Skeletal muscle satellite cell (primary cell): ENCODE results near the gene CAMSAP3.

ENCODE experiments used
- H3K27me3 ChIP-seq: 2 replicates; pipeline ENCODE4 v1.7.0; 2013; ENCODE audit warnings: low read length; ENCODE audit not compliant: control insufficient read depth, insufficient read depth
- H3K36me3 ChIP-seq: 2 replicates; pipeline ENCODE4 v1.7.0; 2013; ENCODE audit warnings: mild to moderate bottlenecking, control low read depth, low read length; ENCODE audit not compliant: insufficient read depth
- H3K4me1 ChIP-seq: 2 replicates; pipeline ENCODE4 v1.7.0; 2013; ENCODE audit warnings: low read length; ENCODE audit not compliant: control insufficient read depth, insufficient read depth
- H3K4me2 ChIP-seq: 2 replicates; pipeline ENCODE4 v1.7.0; 2013; ENCODE audit warnings: mild to moderate bottlenecking, low read length
- H3K4me3 ChIP-seq: 2 replicates; pipeline ENCODE4 v1.7.0; 2013; ENCODE audit warnings: low read length
- H3K9ac ChIP-seq: 2 replicates; pipeline ENCODE4 v1.7.0; 2013; ENCODE audit warnings: mild to moderate bottlenecking, low read depth, low read length, moderate library complexity
- H3K9me3 ChIP-seq: replicated peaks from 2 replicates; pipeline ENCODE4 v1.7.0; 2013; ENCODE audit warnings: mild to moderate bottlenecking, control low read depth, low read length

CAMSAP3 gene

GRCh38 chr19:7629347-7630054 lies 33.8 kb downstream of the CAMSAP3 start, which contains the start of the genes PET100 and XAB2:
PET100 (plus strand) TSS chr19:7629793; CDS start chr19:7629834, 41 bp downstream.
XAB2 (minus strand) TSS chr19:7629545; CDS start chr19:7629527, 18 bp downstream.
- no peaks in the 10 kb centered on the region for H3K9me3 ChIP-seq
- H3K4me2 ChIP-seq: peak within 1 kb of the TSS; percentile 98
- H3K27me3 ChIP-seq: no peaks in the 10 kb centered on the region
- peak within 1 kb of the TSS; percentile 98 for H3K9ac ChIP-seq
- peaks cover 14% of the 10 kb centered on the region for H3K4me1 ChIP-seq
- H3K36me3 ChIP-seq: peaks cover 13% of the 10 kb centered on the region
- peak within 1 kb of the TSS; percentile 92 for H3K4me3 ChIP-seq

GRCh38 chr19:7631577-7631976 lies 35.9 kb downstream of the CAMSAP3 start:
- Histone ChIP-seq H3K36me3 (peaks cover 5% of the 10 kb centered on the region), H3K9ac (no peak overlapping the region), H3K4me1 (peaks cover 14% of the 10 kb centered on the region), H3K4me3 (no peak overlapping the region), H3K4me2 (no peak overlapping the region), H3K27me3 (peaks cover 16% of the 10 kb centered on the region), H3K9me3 (no peaks in the 10 kb centered on the region)

- Histone ChIP-seq H3K4me1 (peaks cover 14% of the 10 kb centered on the region), H3K27me3 (peaks cover 21% of the 10 kb centered on the region), H3K9me3 (no peaks in the 10 kb centered on the region), H3K9ac (no peak overlapping the region), H3K4me3 (no peak overlapping the region), H3K4me2 (no peak overlapping the region), H3K36me3 (no peaks in the 10 kb centered on the region)
These were observed 36.9 kb downstream of the CAMSAP3 start for GRCh38 chr19:7632340-7633203.

- Histone ChIP-seq H3K9ac (no peak within 1 kb of the TSS), H3K9me3 (no peaks in the 10 kb centered on the region), H3K27me3 (peaks cover 27% of the 10 kb centered on the region), H3K4me3 (no peak within 1 kb of the TSS), H3K4me2 (no peak within 1 kb of the TSS), H3K36me3 (no peaks in the 10 kb centered on the region), H3K4me1 (peaks cover 8% of the 10 kb centered on the region)
These were observed 38.0 kb downstream of the CAMSAP3 start, which contains the start of gene PCP2 for GRCh38 chr19:7633698-7634097. PCP2 (minus strand) TSS chr19:7633719; CDS start chr19:7633457, 262 bp downstream.

GRCh38 chr19:7635670-7636069 lies 40.0 kb downstream of the CAMSAP3 start:
- Histone ChIP-seq H3K4me3 (no peak overlapping the region), H3K4me2 (no peak overlapping the region), H3K9me3 (no peaks in the 10 kb centered on the region), H3K9ac (no peak overlapping the region), H3K4me1 (peaks cover 1% of the 10 kb centered on the region), H3K27me3 (peaks cover 27% of the 10 kb centered on the region), H3K36me3 (no peaks in the 10 kb centered on the region)

GRCh38 chr19:7636317-7636690 lies 40.6 kb downstream of the CAMSAP3 start:
- Histone ChIP-seq H3K4me2 (no peak overlapping the region), H3K4me3 (no peak overlapping the region), H3K27me3 (peaks cover 27% of the 10 kb centered on the region), H3K36me3 (no peaks in the 10 kb centered on the region), H3K4me1 (no peaks in the 10 kb centered on the region), H3K9me3 (no peaks in the 10 kb centered on the region), H3K9ac (no peak overlapping the region)

- peaks cover 27% of the 10 kb centered on the region for H3K27me3 ChIP-seq
- H3K9me3 ChIP-seq: no peaks in the 10 kb centered on the region
- H3K36me3 ChIP-seq: no peaks in the 10 kb centered on the region
- H3K4me2 ChIP-seq: no peak within 1 kb of the TSS
- no peaks in the 10 kb centered on the region for H3K4me1 ChIP-seq
- no peak within 1 kb of the TSS for H3K4me3 ChIP-seq
- H3K9ac ChIP-seq: no peak within 1 kb of the TSS
These were observed 41.2 kb downstream of the CAMSAP3 start, which contains the start of gene STXBP2 for GRCh38 chr19:7636691-7637373. STXBP2 (plus strand) TSS chr19:7637110; CDS start chr19:7637150, 40 bp downstream.

- Histone ChIP-seq H3K9ac (no peak overlapping the region), H3K4me3 (no peak overlapping the region), H3K4me1 (no peaks in the 10 kb centered on the region), H3K4me2 (no peak overlapping the region), H3K9me3 (no peaks in the 10 kb centered on the region), H3K27me3 (peaks cover 27% of the 10 kb centered on the region), H3K36me3 (no peaks in the 10 kb centered on the region)
These were observed 42.0 kb downstream of the CAMSAP3 start for GRCh38 chr19:7637374-7638256.

GRCh38 chr19:7638802-7639465 lies 43.3 kb downstream of the CAMSAP3 start:
- no peaks in the 10 kb centered on the region for H3K36me3 ChIP-seq
- H3K9ac ChIP-seq: no peak overlapping the region
- H3K27me3 ChIP-seq: peaks cover 27% of the 10 kb centered on the region
- H3K4me1 ChIP-seq: no peaks in the 10 kb centered on the region
- no peaks in the 10 kb centered on the region for H3K9me3 ChIP-seq
- no peak overlapping the region for H3K4me3 ChIP-seq
- H3K4me2 ChIP-seq: no peak overlapping the region

GRCh38 chr19:7639863-7640348 lies 44.2 kb downstream of the CAMSAP3 start:
- Histone ChIP-seq H3K9ac (no peak overlapping the region), H3K9me3 (no peaks in the 10 kb centered on the region), H3K36me3 (no peaks in the 10 kb centered on the region), H3K4me3 (no peak overlapping the region), H3K4me1 (no peaks in the 10 kb centered on the region), H3K27me3 (peaks cover 27% of the 10 kb centered on the region), H3K4me2 (no peak overlapping the region)
